OCI-M2 (cell line): ENCODE measurements around the gene FA2H.
"Not testable (repeated sequence)": the region's sequence is repeated elsewhere in the genome, so short reads cannot be mapped to it uniquely, and the experiment has no call there.

Source experiments
- DNase-seq: peaks from one replicate; lab custom pipeline; 2025; ENCODE audit not compliant: unreplicated experiment; lab: John Stamatoyannopoulos, UW

The FA2H gene

GRCh38 chr16:74770831-74771526, 3.6 kb downstream of the FA2H start:
- no peak for DNase-seq

GRCh38 chr16:74769586-74770190, 4.9 kb downstream of the FA2H start:
- no peak for DNase-seq

- no peak for DNase-seq
Observed at GRCh38 chr16:74768239-74768638, 6.4 kb downstream of the FA2H start.

- no peak for DNase-seq
Observed at GRCh38 chr16:74767749-74768148, 6.9 kb downstream of the FA2H start.

- DNase-seq: no peak
Observed at GRCh38 chr16:74766729-74767128, 7.9 kb downstream of the FA2H start.

- not testable (repeated sequence) for DNase-seq
Observed at GRCh38 chr16:74764184-74764583, 10.4 kb downstream of the FA2H start.

GRCh38 chr16:74761665-74762064, 13.0 kb downstream of the FA2H start:
- DNase-seq: no peak

- DNase-seq: no peak
Observed at GRCh38 chr16:74760007-74760767, 14.4 kb downstream of the FA2H start.

GRCh38 chr16:74759564-74759963, 15.1 kb downstream of the FA2H start:
- DNase-seq: no peak

GRCh38 chr16:74758801-74759200, 15.8 kb downstream of the FA2H start:
- no peak for DNase-seq

GRCh38 chr16:74757349-74757748, 17.3 kb downstream of the FA2H start:
- no peak for DNase-seq

GRCh38 chr16:74756203-74756602, 18.4 kb downstream of the FA2H start:
- DNase-seq: no peak

- no peak for DNase-seq
Observed at GRCh38 chr16:74753180-74753579, 21.4 kb downstream of the FA2H start.

- DNase-seq: no peak
Observed at GRCh38 chr16:74752756-74753155, 21.9 kb downstream of the FA2H start.

GRCh38 chr16:74752258-74752657, 22.4 kb downstream of the FA2H start:
- DNase-seq: no peak

GRCh38 chr16:74751658-74752057, 23.0 kb downstream of the FA2H start:
- no peak for DNase-seq

GRCh38 chr16:74749291-74750055, 25.1 kb downstream of the FA2H start:
- DNase-seq: no peak

- DNase-seq: no peak
Observed at GRCh38 chr16:74748616-74749026, 26.0 kb downstream of the FA2H start.

- DNase-seq: no peak
Observed at GRCh38 chr16:74747716-74748615, 26.7 kb downstream of the FA2H start.

- DNase-seq: no peak
Observed at GRCh38 chr16:74745926-74746325, 28.7 kb downstream of the FA2H start.
